ENCODE measurements around the gene NLRP9.

The NLRP9 gene

GRCh38 chr19:55687281-55688201 is 50.7 kb downstream of the NLRP9 start:
- no peak for DNase-seq

GRCh38 chr19:55686311-55687050 is 51.7 kb downstream of the NLRP9 start:
- DNase-seq = no peak

DNA sequence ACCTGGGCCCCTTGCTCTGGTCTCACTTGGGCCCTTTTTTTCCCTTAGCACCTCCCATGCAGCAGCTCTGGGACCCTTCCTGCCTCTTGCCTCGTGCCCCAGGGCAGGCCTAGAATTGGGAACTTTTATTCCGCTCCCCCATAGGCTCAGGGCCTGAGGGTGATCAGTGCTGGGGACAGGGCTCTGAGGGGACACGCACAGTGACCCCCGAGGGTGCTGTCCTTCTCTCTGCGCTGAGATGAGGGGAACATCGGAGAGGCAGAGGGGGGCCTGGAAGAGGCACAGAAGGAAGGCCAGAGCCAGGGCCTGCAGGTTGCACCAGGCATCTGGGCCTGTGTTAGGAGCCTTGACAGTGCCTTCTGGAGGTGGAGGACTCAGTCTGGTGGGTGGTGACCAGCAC is 52.4 kb downstream of the NLRP9 start:
- no peak for DNase-seq

- no peak for DNase-seq
These were observed 53.1 kb downstream of the NLRP9 start for GRCh38 chr19:55684946-55685681.

DNA sequence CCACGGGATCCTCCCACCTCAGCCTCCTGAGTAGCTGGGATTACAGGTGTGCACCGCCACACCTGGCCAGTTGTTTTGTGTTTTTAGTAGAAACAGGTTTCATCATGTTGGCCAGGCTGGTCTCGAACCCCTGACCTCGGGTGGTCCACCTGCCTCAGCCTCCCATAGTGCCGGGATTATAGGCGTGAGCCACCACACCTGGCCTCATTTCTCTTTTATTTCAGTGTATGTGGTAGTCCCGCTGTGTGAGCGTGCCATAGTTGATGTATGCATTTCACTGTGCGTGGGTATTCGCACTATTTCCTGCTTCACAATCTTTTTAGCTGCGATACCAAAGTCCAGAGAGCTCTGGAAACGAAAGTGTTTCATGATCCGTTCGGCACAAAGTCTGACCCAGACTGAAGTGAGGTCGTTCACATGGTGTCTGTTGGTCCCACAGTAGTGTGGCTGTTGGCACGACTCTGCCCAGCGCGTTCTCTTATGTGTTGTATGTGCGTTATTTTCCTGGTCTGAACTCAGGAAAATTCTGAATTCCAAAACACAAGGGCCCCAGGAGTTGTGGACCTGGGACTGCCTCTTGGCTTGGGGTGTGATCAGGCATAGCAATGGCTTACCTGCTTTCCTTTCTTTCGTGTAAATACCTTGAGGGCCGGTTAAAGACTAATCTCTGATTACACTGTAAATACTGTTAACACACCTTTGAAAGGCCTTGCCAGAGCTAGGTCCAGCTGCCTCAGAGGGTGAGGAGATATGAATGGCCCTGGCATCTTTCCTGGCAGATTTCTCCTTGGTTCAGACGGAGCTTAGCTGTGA is 54.5 kb downstream of the NLRP9 start:
- DNase-seq = no peak

DNA sequence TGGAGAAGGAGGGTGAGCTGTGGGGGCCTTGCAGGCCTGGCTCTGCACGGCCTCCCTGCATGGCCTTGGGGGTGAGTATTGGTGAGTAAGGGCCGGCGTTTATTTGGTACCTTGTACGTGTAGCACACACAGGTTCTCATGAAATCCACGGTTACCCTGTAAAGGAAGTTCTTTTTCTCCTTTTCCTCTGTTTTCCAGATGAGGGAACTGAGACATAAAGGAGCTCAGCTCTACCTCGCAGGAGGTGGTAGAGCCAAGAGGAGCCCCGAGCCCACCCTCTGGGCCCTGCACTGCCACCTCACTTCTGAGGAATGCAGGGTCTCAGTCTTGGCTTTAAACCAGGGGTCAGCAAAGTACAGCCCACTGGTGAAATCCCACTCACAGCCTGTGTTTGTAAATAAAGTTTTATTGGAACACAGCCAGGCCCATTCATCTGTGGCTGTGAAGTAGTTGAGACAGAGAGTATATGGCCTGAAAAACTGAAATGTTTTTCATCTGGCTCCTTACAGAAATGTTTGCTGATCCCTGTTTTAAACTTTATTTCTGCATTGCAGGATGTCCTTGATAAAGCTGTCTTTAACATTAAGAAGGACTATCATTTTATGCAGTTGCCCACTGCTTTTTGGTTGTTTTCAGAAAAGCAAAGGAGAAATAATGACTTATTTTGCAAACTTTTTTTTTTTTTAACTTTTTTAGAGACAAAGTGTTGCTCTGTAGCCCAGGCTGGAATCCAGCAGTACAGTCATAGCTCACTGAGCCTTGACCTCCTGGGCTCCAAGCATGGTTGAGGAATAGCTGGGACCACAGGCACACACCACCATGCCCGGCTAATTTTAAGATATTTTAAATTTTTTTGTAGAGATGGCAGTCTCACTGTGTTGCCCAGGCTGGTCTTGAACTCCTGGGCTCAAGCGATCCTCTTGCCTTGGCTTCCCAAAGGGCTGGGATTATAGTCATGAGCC is 56.8 kb downstream of the NLRP9 start:
- no peak for DNase-seq

DNA sequence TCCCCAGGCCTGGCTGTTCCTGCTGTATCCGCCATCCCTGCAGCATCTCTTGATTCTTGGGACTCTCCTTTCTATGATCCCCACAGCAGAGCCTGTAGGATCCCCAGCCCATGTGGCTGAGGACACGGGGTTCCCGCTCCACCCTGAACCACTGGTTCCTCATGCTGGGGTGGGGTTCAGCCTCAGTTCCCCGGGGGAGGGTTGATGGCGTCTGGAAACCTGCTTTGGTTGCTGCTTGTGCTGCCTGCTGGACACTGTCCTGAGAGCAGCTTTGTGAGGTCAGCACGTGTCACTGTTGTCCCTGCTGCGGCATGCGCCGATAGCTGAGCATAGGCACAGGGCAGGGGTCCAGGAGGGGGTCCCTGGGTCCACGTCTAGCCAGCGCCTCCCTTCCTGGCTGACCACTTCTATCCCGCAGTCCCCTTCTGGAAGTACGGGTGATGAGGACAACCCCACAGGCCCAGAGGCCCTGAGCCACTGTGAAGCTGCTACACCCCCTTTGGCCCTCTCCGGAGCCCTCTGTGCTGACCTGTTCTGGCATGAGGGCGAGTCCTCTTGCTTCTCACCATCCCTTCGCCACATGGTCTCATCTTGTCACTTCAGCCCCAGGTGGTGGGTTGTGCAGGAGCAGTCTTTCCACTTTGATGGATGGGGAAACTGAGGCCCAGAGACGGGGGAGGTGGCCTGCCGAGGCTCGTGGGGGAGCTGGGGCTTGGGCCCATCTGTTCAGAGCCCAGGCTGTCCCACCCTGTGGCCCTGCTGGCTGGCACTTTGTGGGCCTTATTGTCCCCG is 57.7 kb downstream of the NLRP9 start:
- no peak for DNase-seq

- no peak for DNase-seq
These were observed 58.6 kb downstream of the NLRP9 start for GRCh38 chr19:55679343-55680257.

DNA sequence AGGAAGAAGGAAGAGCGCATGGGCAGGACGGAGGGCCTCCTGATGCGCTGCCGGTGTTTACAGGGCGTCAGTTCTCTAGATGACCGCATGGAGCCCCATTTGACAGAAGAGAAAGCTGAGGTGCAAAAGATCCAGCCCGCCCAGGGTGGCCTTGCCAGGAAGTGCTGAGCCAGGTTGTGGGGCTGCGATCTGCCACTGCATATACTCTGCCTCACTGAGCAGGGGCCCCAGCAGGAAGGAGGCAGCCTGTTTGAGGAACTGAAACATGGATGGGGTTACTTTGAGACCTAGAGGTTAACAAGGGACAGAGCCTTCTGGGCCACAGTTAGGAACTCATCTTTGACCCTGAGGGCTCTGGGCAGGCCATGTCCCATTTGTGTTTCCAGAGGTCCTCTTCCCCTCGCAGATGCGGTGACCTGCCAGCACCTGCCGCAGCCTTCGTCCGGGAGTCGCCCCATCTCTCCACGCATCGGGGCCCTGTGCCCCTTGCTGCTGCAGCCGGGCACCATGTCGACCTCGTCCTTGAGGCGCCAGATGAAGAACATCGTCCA is 60.0 kb downstream of the NLRP9 start:
- DNase-seq = peak; percentile 78

GRCh38 chr19:55677572-55678028 is 60.6 kb downstream of the NLRP9 start:
- no peak for DNase-seq

- DNase-seq = no peak
These were observed 61.2 kb downstream of the NLRP9 start for GRCh38 chr19:55676889-55677505.

GRCh38 chr19:55676383-55676782 is 61.8 kb downstream of the NLRP9 start:
- DNase-seq = no peak

- no peak for DNase-seq
These were observed 62.4 kb downstream of the NLRP9 start for GRCh38 chr19:55675661-55676354.

DNA sequence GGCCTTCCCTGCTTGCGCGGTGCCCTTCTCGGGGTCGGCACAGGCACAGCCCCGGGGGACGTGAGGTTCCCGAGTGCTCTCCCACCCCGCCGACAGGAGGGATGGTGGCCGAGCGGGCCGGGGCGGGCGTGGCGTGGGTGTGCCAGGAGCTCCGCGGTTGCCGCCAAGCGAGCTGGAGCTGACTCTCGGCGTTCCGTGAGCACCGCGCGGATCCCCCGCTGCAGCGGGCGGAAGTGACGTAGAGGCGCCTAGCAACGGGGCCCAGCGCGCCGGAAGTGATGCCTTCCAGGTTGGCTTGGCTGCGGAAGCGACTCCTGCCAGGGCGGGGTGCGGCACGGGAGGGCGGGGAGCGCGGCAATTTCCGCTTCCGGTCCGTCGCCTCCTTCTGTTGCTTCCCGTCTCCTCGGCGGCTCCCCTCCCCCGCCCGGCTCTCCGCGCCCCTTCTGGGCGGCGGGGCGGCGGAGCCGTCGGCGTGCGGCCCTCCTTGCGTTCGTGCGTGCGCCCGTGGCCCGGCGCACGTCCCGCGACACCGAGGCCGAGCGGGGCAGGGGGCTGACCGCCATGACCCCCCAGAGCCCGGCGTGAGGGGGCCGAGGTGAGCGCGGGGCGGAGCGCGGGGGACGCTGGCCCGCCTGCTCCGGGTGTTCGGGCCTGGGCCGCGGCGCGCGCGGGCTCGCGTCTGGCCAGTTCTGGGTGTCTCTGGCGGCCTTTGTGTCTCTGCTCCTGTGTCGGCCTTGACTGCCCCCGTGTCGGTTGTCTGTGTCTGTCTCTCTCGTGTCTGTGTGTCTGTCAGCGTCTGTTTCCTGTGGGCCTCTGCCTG is 63.2 kb downstream of the NLRP9 start, which contains the start of gene EPN1:
Gene EPN1 (plus strand): TSS at position 386 of the 820 bp plus-strand sequence. CDS start 3,402 bp downstream, outside the sequence.
- peak; percentile 82 for DNase-seq

DNA sequence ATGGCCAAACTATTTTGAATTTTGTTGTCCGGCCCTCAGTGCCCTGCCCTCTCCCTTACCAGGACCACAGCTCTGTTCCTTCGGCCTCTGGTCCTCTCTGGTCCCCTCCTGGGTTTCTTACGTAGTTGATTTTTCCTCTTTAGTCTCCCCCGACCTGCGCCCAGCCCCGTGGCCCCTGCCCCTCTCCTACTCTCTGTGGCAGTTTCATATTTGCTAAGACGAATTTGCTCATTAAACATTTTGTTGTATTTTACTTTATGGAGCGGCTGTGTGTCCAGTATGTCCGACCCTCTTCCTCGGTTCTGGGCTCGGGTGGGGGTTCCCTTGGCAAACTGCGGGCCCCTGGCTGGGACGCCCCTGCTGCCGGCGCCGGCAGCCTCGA is 63.8 kb downstream of the NLRP9 start:
- no peak for DNase-seq

DNA sequence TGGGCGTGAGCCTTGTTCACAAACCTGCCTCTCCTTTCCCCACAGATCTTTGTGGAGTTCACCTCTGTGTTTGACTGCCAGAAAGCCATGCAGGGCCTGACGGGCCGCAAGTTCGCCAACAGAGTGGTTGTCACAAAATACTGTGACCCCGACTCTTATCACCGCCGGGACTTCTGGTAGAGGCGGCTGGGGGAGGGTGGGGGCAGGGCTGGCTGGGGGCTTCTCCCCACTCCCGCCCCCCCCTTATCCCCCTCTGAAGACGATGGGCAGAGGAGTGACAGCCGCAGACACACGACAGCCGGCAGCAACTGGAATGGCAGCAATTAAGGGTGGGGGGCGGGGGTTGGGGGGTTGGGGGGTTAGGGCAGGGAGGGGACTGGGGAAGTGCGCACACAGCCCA is 64.3 kb downstream of the NLRP9 start:
- no peak for DNase-seq

DNA sequence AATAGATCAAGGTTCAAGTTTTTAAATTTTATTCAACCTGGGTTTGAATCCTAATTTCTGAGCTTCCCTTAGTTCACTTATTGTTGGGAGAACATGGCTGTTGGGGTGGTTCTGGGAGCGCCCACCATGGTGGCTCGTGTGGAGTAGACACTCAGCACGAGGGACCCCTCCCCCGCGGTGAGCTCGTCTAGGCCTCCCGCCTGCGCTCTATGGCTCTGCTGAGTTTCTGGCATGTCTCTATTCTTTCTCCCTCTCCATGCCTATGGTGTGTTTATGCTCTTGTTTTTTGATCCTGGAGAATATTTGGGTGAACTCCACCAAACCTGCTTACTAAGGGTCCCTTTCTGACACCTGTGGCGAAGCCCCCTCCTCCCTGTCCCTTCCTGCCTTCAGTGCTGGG is 64.7 kb downstream of the NLRP9 start:
- no peak for DNase-seq
